ENCODE results near the gene ZNF714.

ZNF714 gene

GRCh38 chr19:21082011-21082975 is at the start of gene ZNF714:
TSS of gene ZNF714 (plus strand) at chr19:21082203. CDS start at chr19:21098269, 16,066 bp downstream.
- DNase-seq = peak in 2 of 3 experiments; percentile 91 to 97

GRCh38 chr19:21045028-21045427 is 37.0 kb upstream of the ZNF714 start:
- no peak for DNase-seq

- DNase-seq = no peak
These were observed 35.5 kb upstream of the ZNF714 start for GRCh38 chr19:21046489-21046888.

- no peak for DNase-seq
These were observed 34.3 kb upstream of the ZNF714 start for GRCh38 chr19:21047716-21048115.

GRCh38 chr19:21052902-21053301 is 29.1 kb upstream of the ZNF714 start:
- DNase-seq = no peak

- no peak for DNase-seq
These were observed 16.7 kb upstream of the ZNF714 start for GRCh38 chr19:21065336-21065735.

- DNase-seq = no peak
These were observed 2.3 kb downstream of the ZNF714 start for GRCh38 chr19:21084343-21084742.

GRCh38 chr19:21087871-21088270 is 5.9 kb downstream of the ZNF714 start:
- DNase-seq = no peak

GRCh38 chr19:21092109-21092508 is 10.1 kb downstream of the ZNF714 start:
- no peak for DNase-seq

GRCh38 chr19:21094347-21095025 is 12.5 kb downstream of the ZNF714 start:
- DNase-seq = no peak

GRCh38 chr19:21098291-21098690 is 16.3 kb downstream of the ZNF714 start:
- no peak for DNase-seq

- no peak for DNase-seq
These were observed 19.7 kb downstream of the ZNF714 start for GRCh38 chr19:21101521-21102242.

- DNase-seq = no peak
These were observed 27.1 kb downstream of the ZNF714 start for GRCh38 chr19:21109116-21109515.

GRCh38 chr19:21110183-21110582 is 28.2 kb downstream of the ZNF714 start:
- DNase-seq = no peak

GRCh38 chr19:21115430-21115829 is 33.4 kb downstream of the ZNF714 start:
- DNase-seq = no peak

GRCh38 chr19:21117041-21117907 is 35.3 kb downstream of the ZNF714 start:
- no peak for DNase-seq

- DNase-seq = no peak
These were observed 44.1 kb downstream of the ZNF714 start for GRCh38 chr19:21126078-21126477.

- DNase-seq = no peak
These were observed 45.0 kb downstream of the ZNF714 start for GRCh38 chr19:21127001-21127400.

GRCh38 chr19:21127898-21128297 is 45.9 kb downstream of the ZNF714 start:
- DNase-seq = no peak

- DNase-seq = no peak
These were observed 47.1 kb downstream of the ZNF714 start for GRCh38 chr19:21128901-21129698.

- peak in 1 of 3 experiments; percentile 1 for DNase-seq
These were observed 48.2 kb downstream of the ZNF714 start for GRCh38 chr19:21130097-21130775.
